CD4-positive, alpha-beta memory T cell (primary cell): ENCODE data around the gene ABHD15. TPM values are rescaled to one million over a fixed set of nuclear protein-coding genes. Genes with fewer than 3 reads are reported as not detected.

ENCODE experiments used
- CTCF ChIA-PET: fragments of 350-600 bp; sonication (Branson Sonifier 250); formaldehyde crosslinking; loops from one replicate; lab custom pipeline; 2021; ENCODE audit warnings: inconsistent platforms; ENCODE audit not compliant: partially characterized antibody; lab: Charles Lee
- POLR2A ChIA-PET: fragments of 350-600 bp; sonication (Branson Sonifier 250); formaldehyde crosslinking; loops from one replicate; lab custom pipeline; 2021; ENCODE audit not compliant: partially characterized antibody; lab: Charles Lee
- DNase-seq, 5 donors: peaks; one replicate each; pipeline versions ENCODE4 v3.0.0 to v3.0.0-alpha.2; 2020 to 2022; ENCODE audit warnings: mixed read lengths in 1 of 5
- H3K27ac ChIP-seq: one replicate; pipeline ENCODE4 v1.7.0; 2013; ENCODE audit warnings: low read depth, low read length
- H3K27me3 ChIP-seq: 2 replicates; pipeline ENCODE4 v1.7.0; 2013; ENCODE audit warnings: mild to moderate bottlenecking, low read length, moderate library complexity; ENCODE audit not compliant: insufficient read depth
- H3K36me3 ChIP-seq: 2 replicates; pipeline ENCODE4 v1.7.0; 2013; ENCODE audit warnings: mild to moderate bottlenecking, low read length, moderate library complexity; ENCODE audit not compliant: insufficient read depth
- H3K4me1 ChIP-seq: 2 replicates; pipeline ENCODE4 v1.7.0; 2013; ENCODE audit warnings: mild to moderate bottlenecking, low read length, moderate library complexity; ENCODE audit not compliant: insufficient read depth
- H3K4me3 ChIP-seq, 2 donors: one replicate each; pipeline ENCODE4 v1.7.0; 2013; ENCODE audit warnings: low read length in 2 of 2, mild to moderate bottlenecking in 1 of 2
- H3K9me3 ChIP-seq, 2 donors: one replicate each; pipeline ENCODE4 v1.7.0; 2013; ENCODE audit warnings: low read length in 2 of 2, control low read depth in 1 of 2; ENCODE audit not compliant: control insufficient read depth in 1 of 2
- H3K27ac Mint-ChIP-seq, 7 donors: one replicate each; pipeline ENCODE4 v1.8.0; 2020 to 2021; ENCODE audit warnings: mixed read lengths in 7 of 7, mild to moderate bottlenecking in 6 of 7, inconsistent platforms in 3 of 7, moderate library complexity in 3 of 7
- H3K27me3 Mint-ChIP-seq, 2 donors: one replicate each; pipeline ENCODE4 v1.8.0; 2020 to 2021; ENCODE audit warnings: mixed read lengths in 2 of 2
- H3K36me3 Mint-ChIP-seq, 2 donors: one replicate each; pipeline ENCODE4 v1.8.0; 2020 to 2021; ENCODE audit warnings: mixed read lengths in 2 of 2, inconsistent platforms in 1 of 2, mild to moderate bottlenecking in 1 of 2
- H3K4me1 Mint-ChIP-seq, 4 donors: one replicate each; pipeline ENCODE4 v1.8.0; 2020 to 2021; ENCODE audit warnings: mixed read lengths in 4 of 4, mild to moderate bottlenecking in 1 of 4
- H3K4me3 Mint-ChIP-seq, 8 donors: one replicate each; pipeline ENCODE4 v1.8.0; 2020 to 2021; ENCODE audit warnings: mixed read lengths in 8 of 8, mild to moderate bottlenecking in 7 of 8, moderate library complexity in 6 of 8, inconsistent platforms in 3 of 8
- H3K9me3 Mint-ChIP-seq, 8 donors: one replicate each; pipeline ENCODE4 v1.8.0; 2020 to 2021; ENCODE audit warnings: mixed read lengths in 8 of 8, mild to moderate bottlenecking in 5 of 8, inconsistent platforms in 3 of 8, moderate library complexity in 1 of 8
- intact Hi-C: fragments of 100-400 bp; cut with micrococcal nuclease; formaldehyde crosslinking; loops from one replicate; pipeline ENCODE4 v1.15.1; 2023
- polyA plus RNA-seq, 2 donors: library from polyadenylated mRNA; unstranded; fragments of 300-500 nt; fragmentation: Illumina TruSeq; gene quantifications; one replicate each; pipeline ENCODE4 v1.2.3, GENCODE V29; 2021
- total RNA-seq, 2 experiments: library from RNA; stranded (reverse); gene quantifications; one replicate each; pipeline ENCODE4 v1.2.3, GENCODE V29; 2021

The ABHD15 gene
- total and polyA plus RNA-seq, 4 experiments from 2014 or later, result 8.2 to 18.8 (median 15.8) TPM

- H3K27ac ChIP-seq, result no peak overlapping the region
- peak; percentile 87 to 92 (median 89) for DNase-seq
- no peaks in the 10 kb centered on the region for H3K27me3 ChIP-seq
- no peaks in the 10 kb centered on the region for H3K9me3 ChIP-seq
- CTCF ChIA-PET, result interaction anchor here (0.7 to 22.5 kb wide), 16 partner anchors 9 to 863 kb away, joined by 3 to 523 read pairs (median 5); partner anchors contain the start of genes ABHD15, ANKRD13B and TP53I13
- Mint-ChIP-seq H3K36me3 (peaks cover 0 to 1% of the 10 kb centered on the region in 2 donors), H3K9me3 (no peaks in the 10 kb centered on the region), H3K4me1 (peaks cover 17 to 41% (median 30%) of the 10 kb centered on the region in 4 donors), H3K27me3 (no peaks in the 10 kb centered on the region), H3K27ac (peak overlapping the region in 1 of 7 donors; percentile 83), H3K4me3 (peak overlapping the region in 7 of 8 donors; percentile 54 to 79 (median 61))
- peaks cover 54% of the 10 kb centered on the region for H3K4me1 ChIP-seq
- no peaks in the 10 kb centered on the region for H3K36me3 ChIP-seq
- intact Hi-C loops, result loop anchor here (1.0 to 10.0 kb wide), 2 partner anchors 33 to 481 kb away; no protein-coding TSS in a partner anchor
- H3K4me3 ChIP-seq, result peak overlapping the region; percentile 44 to 57
- POLR2A ChIA-PET, result interaction anchor here (0.8 to 6.9 kb wide), 10 partner anchors 9 to 147 kb away, joined by 3 to 127 read pairs (median 8); partner anchors contain the start of genes ANKRD13B and GIT1
Observed at GRCh38 chr17:29613352-29613837, 46.6 kb upstream of the ABHD15 start.

- Mint-ChIP-seq H3K27me3 (no peaks in the 10 kb centered on the region), H3K4me1 (peaks cover 17 to 41% (median 30%) of the 10 kb centered on the region in 4 donors), H3K9me3 (no peaks in the 10 kb centered on the region), H3K27ac (no peak overlapping the region), H3K4me3 (peak overlapping the region in 6 of 8 donors; percentile 10 to 52 (median 41)), H3K36me3 (peaks cover 0 to 1% of the 10 kb centered on the region in 2 donors)
- peaks cover 47% of the 10 kb centered on the region for H3K4me1 ChIP-seq
- no peak overlapping the region for H3K27ac ChIP-seq
- DNase-seq, result no peak
- no peaks in the 10 kb centered on the region for H3K36me3 ChIP-seq
- ChIA-PET CTCF (interaction anchor here (0.7 to 22.5 kb wide), 17 partner anchors 8 to 864 kb away, joined by 3 to 523 read pairs (median 5); partner anchors contain the start of genes ABHD15, ANKRD13B and TP53I13), POLR2A (interaction anchor here (0.9 to 6.9 kb wide), 8 partner anchors 8 to 148 kb away, joined by 3 to 127 read pairs (median 12); partner anchors contain the start of genes ANKRD13B and GIT1)
- H3K9me3 ChIP-seq, result no peaks in the 10 kb centered on the region
- peak overlapping the region in 1 of 2 donors; percentile 44 for H3K4me3 ChIP-seq
- intact Hi-C loops, result loop anchor here (1.0 to 10.0 kb wide), 2 partner anchors 32 to 482 kb away; no protein-coding TSS in a partner anchor
- no peaks in the 10 kb centered on the region for H3K27me3 ChIP-seq
Observed at GRCh38 chr17:29612404-29613280, 45.8 kb upstream of the ABHD15 start.

GRCh38 chr17:29612094-29612403, 45.2 kb upstream of the ABHD15 start:
- intact Hi-C loops, result loop anchor here (10.0 kb wide), 1 partner anchor 483 kb away; no protein-coding TSS in a partner anchor

GRCh38 chr17:29611351-29612093, 44.7 kb upstream of the ABHD15 start:
- Mint-ChIP-seq H3K9me3 (no peaks in the 10 kb centered on the region), H3K36me3 (peaks cover 0 to 1% of the 10 kb centered on the region in 2 donors), H3K4me3 (peak overlapping the region in 5 of 8 donors; percentile 23 to 63 (median 25)), H3K27me3 (no peaks in the 10 kb centered on the region), H3K4me1 (peaks cover 12 to 30% (median 23%) of the 10 kb centered on the region in 4 donors), H3K27ac (peak overlapping the region in 2 of 7 donors; percentile 37 to 64)
- Histone ChIP-seq H3K4me3 (no peak overlapping the region), H3K4me1 (peaks cover 36% of the 10 kb centered on the region), H3K27ac (no peak overlapping the region), H3K27me3 (no peaks in the 10 kb centered on the region), H3K9me3 (no peaks in the 10 kb centered on the region), H3K36me3 (no peaks in the 10 kb centered on the region)
- DNase-seq, result no peak
- intact Hi-C loops, result loop anchor here (10.0 kb wide), 1 partner anchor 483 kb away; no protein-coding TSS in a partner anchor
- ChIA-PET POLR2A (interaction anchor here (0.8 to 1.5 kb wide), 3 partner anchors 19 to 30 kb away, joined by 3 to 4 read pairs (median 3); no protein-coding TSS in a partner anchor), CTCF (interaction anchor here (0.6 to 22.5 kb wide), 5 partner anchors 13 to 507 kb away, joined by 3 to 523 read pairs (median 5); partner anchors contain the start of genes ABHD15 and TP53I13)

More at GRCh38 chr17:29612094-29612403, 45.2 kb upstream of the ABHD15 start:
- H3K4me1 Mint-ChIP-seq, result peaks cover 15 to 35% (median 27%) of the 10 kb centered on the region in 4 donors
- H3K9me3 ChIP-seq, result no peaks in the 10 kb centered on the region
- no peak for DNase-seq
- H3K27ac ChIP-seq, result no peak overlapping the region
- peak overlapping the region in 2 of 8 donors; percentile 36 to 43 for H3K4me3 Mint-ChIP-seq
- H3K27ac Mint-ChIP-seq, result peak overlapping the region in 1 of 7 donors; percentile 64
- no peak overlapping the region for H3K4me3 ChIP-seq
- ChIA-PET CTCF (interaction anchor here (0.6 to 22.5 kb wide), 5 partner anchors 13 to 507 kb away, joined by 3 to 523 read pairs (median 5); partner anchors contain the start of genes ABHD15 and TP53I13), POLR2A (interaction anchor here (0.8 to 1.5 kb wide), 3 partner anchors 20 to 31 kb away, joined by 3 to 4 read pairs (median 3); no protein-coding TSS in a partner anchor)
- H3K27me3 Mint-ChIP-seq, result no peaks in the 10 kb centered on the region
- no peaks in the 10 kb centered on the region for H3K27me3 ChIP-seq
- peaks cover 41% of the 10 kb centered on the region for H3K4me1 ChIP-seq
- no peaks in the 10 kb centered on the region for H3K36me3 ChIP-seq
- peaks cover 0 to 1% of the 10 kb centered on the region in 2 donors for H3K36me3 Mint-ChIP-seq
- no peaks in the 10 kb centered on the region for H3K9me3 Mint-ChIP-seq

- H3K4me3 ChIP-seq, result no peak overlapping the region
- H3K27ac Mint-ChIP-seq, result peak overlapping the region in 1 of 7 donors; percentile 19
- intact Hi-C loops, result loop anchor here (10.0 kb wide), 1 partner anchor 484 kb away; no protein-coding TSS in a partner anchor
Observed at GRCh38 chr17:29610395-29610794, 43.6 kb upstream of the ABHD15 start.

GRCh38 chr17:29608986-29609385, 42.1 kb upstream of the ABHD15 start:
- CTCF ChIA-PET, result interaction anchor here (4.0 to 22.5 kb wide), 3 partner anchors 9 to 34 kb away, joined by 20 to 523 read pairs (median 21); partner anchors contain the start of genes ABHD15, ANKRD13B and TP53I13
- Histone ChIP-seq H3K27ac (no peak overlapping the region), H3K36me3 (no peaks in the 10 kb centered on the region), H3K27me3 (no peaks in the 10 kb centered on the region), H3K4me3 (no peak overlapping the region), H3K4me1 (peaks cover 10% of the 10 kb centered on the region), H3K9me3 (no peaks in the 10 kb centered on the region)
- Mint-ChIP-seq H3K27me3 (no peaks in the 10 kb centered on the region), H3K4me1 (peaks cover 3 to 5% (median 4%) of the 10 kb centered on the region in 4 donors), H3K9me3 (no peaks in the 10 kb centered on the region), H3K36me3 (no peaks in the 10 kb centered on the region), H3K4me3 (no peak overlapping the region), H3K27ac (no peak overlapping the region)
- intact Hi-C loops, result no loop called here
- POLR2A ChIA-PET, result interaction anchor here (1.2 kb wide), 1 partner anchor 9 kb away, joined by 3 read pairs; no protein-coding TSS in a partner anchor
- no peak for DNase-seq

More at GRCh38 chr17:29610395-29610794, 43.6 kb upstream of the ABHD15 start:
- Mint-ChIP-seq H3K4me1 (peaks cover 6 to 19% (median 16%) of the 10 kb centered on the region in 4 donors), H3K9me3 (no peaks in the 10 kb centered on the region), H3K27me3 (no peaks in the 10 kb centered on the region), H3K4me3 (no peak overlapping the region), H3K36me3 (peaks cover 0 to 1% of the 10 kb centered on the region in 2 donors)
- Histone ChIP-seq H3K4me1 (peaks cover 25% of the 10 kb centered on the region), H3K9me3 (no peaks in the 10 kb centered on the region), H3K27ac (no peak overlapping the region), H3K36me3 (no peaks in the 10 kb centered on the region), H3K27me3 (no peaks in the 10 kb centered on the region)
- ChIA-PET POLR2A (interaction anchor here (1.0 kb wide), 1 partner anchor 14 kb away, joined by 3 read pairs; no protein-coding TSS in a partner anchor), CTCF (interaction anchor here (2.8 to 22.5 kb wide), 3 partner anchors 16 to 35 kb away, joined by 6 to 523 read pairs (median 20); partner anchors contain the start of genes ABHD15, ANKRD13B and TP53I13)
- DNase-seq, result no peak
